Posterior vena cava (tissue), 2 donors: ENCODE measurements around the gene NKIRAS2. TPM values are rescaled to one million over a fixed set of nuclear protein-coding genes. Genes with fewer than 3 reads are reported as not detected.

Experiments
- DNase-seq: peaks from one replicate; pipeline ENCODE4 v3.0.0-alpha.2; 2020; ENCODE audit warnings: low spot score
- intact Hi-C, 2 donors: fragments of 100-400 bp; cut with DNase I; formaldehyde crosslinking; loops; one replicate each; pipeline versions ENCODE4 v1.14.1 to v1.14.2; 2022 to 2023
- total RNA-seq, 2 donors: library from RNA; stranded (reverse); fragmentation: NEBNext Ultra II Directional; extraction: Animal tissue kit (Norgen Biotek cat#: 25700); gene quantifications; one replicate each; pipeline ENCODE4 v1.2.1, GENCODE V29; 2021
- donor health status: DM: yes; HTN: yes; CAD: no.
- donor health status: DM: yes; HTN: yes; CAD: no.

NKIRAS2 gene
- total RNA-seq, 2 donors from 2014 or later = 28.3 TPM

DNA sequence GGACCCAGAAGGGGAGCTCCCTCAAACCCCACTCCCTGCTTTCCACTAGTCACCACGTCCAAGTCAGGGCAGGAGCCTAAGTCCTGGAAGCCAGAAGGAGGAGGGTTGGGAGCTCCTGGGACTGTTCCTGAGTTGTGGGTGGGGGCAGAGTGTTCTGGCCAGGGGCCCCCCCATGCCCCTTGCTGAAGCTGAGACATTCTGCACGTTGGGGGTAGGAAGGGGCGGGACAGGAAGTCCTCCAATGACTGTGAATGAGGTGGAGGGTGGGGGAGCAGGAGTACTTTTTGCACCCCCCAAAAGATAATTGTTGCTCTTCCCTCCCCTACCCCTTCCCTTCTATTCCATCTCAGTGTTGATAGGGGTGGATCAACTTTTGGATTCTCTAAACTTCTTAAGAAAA is 51.9 kb downstream of the NKIRAS2 start:
- DNase-seq = no peak
- intact Hi-C loops = loop anchor here in 1 of 2 donors (2.0 kb wide), 1 partner anchor 43 kb away; no protein-coding TSS in a partner anchor

- intact Hi-C loops = loop anchor here in 1 of 2 donors (2.0 kb wide), 1 partner anchor 44 kb away; no protein-coding TSS in a partner anchor
- DNase-seq = no peak
Observed at GRCh38 chr17:42072323-42073187, 52.7 kb downstream of the NKIRAS2 start.

Other genes starting within 250 kb of the NKIRAS2 start
- 10 to 100 TPM; 14.6 to 21.2 TPM for gene JUP, start 233.4 kb upstream of the NKIRAS2 start, total RNA-seq
- 10 to 100 TPM; 10.1 to 12.1 TPM for gene P3H4, start 208.1 kb upstream of the NKIRAS2 start, total RNA-seq
- gene FKBP10, start 207.1 kb upstream of the NKIRAS2 start, total RNA-seq = 100 to 1,000 TPM in 1 of 2 donors, 10 to 100 TPM in 1; 91.3 to 134 TPM
- 10 to 100 TPM; 49.1 to 61.8 TPM for gene NT5C3B, start 183.9 kb upstream of the NKIRAS2 start, total RNA-seq
- under 1 TPM; 0.32 to 0.43 TPM for gene KLHL10, start 182.3 kb upstream of the NKIRAS2 start, total RNA-seq
- 10 to 100 TPM; 10.9 to 12.1 TPM for gene KLHL11, start 154.7 kb upstream of the NKIRAS2 start, total RNA-seq
- gene ACLY, start 101.1 kb upstream of the NKIRAS2 start, total RNA-seq = 100 to 1,000 TPM in 1 of 2 donors, 10 to 100 TPM in 1; 97.5 to 101 TPM
- 1 to 10 TPM in 1 of 2 donors, under 1 TPM in 1; 0.74 to 1.2 TPM for gene ODAD4, start 89.5 kb upstream of the NKIRAS2 start, total RNA-seq
- gene CNP, start 53.3 kb upstream of the NKIRAS2 start, total RNA-seq = 10 to 100 TPM; 53.6 to 53.9 TPM
- 10 to 100 TPM; 57.0 TPM for gene DNAJC7, start 2.7 kb upstream of the NKIRAS2 start, total RNA-seq
- gene C17orf113, start 30.5 kb downstream of the NKIRAS2 start, total RNA-seq = under 1 TPM; 0.33 to 0.93 TPM
- gene ZNF385C, start 78.4 kb downstream of the NKIRAS2 start, total RNA-seq = under 1 TPM; 0.19 to 0.23 TPM
- 10 to 100 TPM in 1 of 2 donors, 1 to 10 TPM in 1; 9.9 to 13.0 TPM for gene DHX58, start 92.6 kb downstream of the NKIRAS2 start, total RNA-seq
- gene KAT2A, start 101.3 kb downstream of the NKIRAS2 start, total RNA-seq = 10 to 100 TPM; 19.1 to 25.1 TPM
- not detected for gene HSPB9, start 102.7 kb downstream of the NKIRAS2 start, total RNA-seq
- gene RAB5C, start 134.9 kb downstream of the NKIRAS2 start, total RNA-seq = 100 to 1,000 TPM; 116 to 122 TPM
- under 1 TPM; 0.23 to 0.33 TPM for gene KCNH4, start 161.1 kb downstream of the NKIRAS2 start, total RNA-seq
- not detected for gene HCRT, start 165.4 kb downstream of the NKIRAS2 start, total RNA-seq
- gene GHDC, start 174.4 kb downstream of the NKIRAS2 start, total RNA-seq = 10 to 100 TPM; 14.5 to 16.6 TPM